Panc1 (cell line): ENCODE measurements around the gene ACOT8.

ENCODE experiments used
- CTCF ChIP-seq: fragments of 450-650 bp; IDR thresholded peaks from 2 replicates; pipeline ENCODE4 v1.5.1; 2017; ENCODE audit warnings: mild to moderate bottlenecking
- POLR2AphosphoS5 ChIP-seq: IDR thresholded peaks from 2 replicates; pipeline ENCODE4 v1.6.1; 2012; ENCODE audit warnings: mild to moderate bottlenecking, low read depth, low read length, moderate library complexity
- REST ChIP-seq, 2 experiments: IDR thresholded peaks; 2 replicates each; pipeline ENCODE4 v1.6.1; 2011 to 2012; ENCODE audit warnings: low read depth in 2 of 2, control low read depth in 1 of 2, low read length in 1 of 2, mild to moderate bottlenecking in 1 of 2, moderate library complexity in 1 of 2; ENCODE audit not compliant: insufficient read depth in 1 of 2
- SIN3A ChIP-seq: IDR thresholded peaks from 2 replicates; pipeline ENCODE4 v1.6.1; 2012; ENCODE audit warnings: low read depth, mild to moderate bottlenecking, low read length, moderate library complexity, borderline replicate concordance; ENCODE audit not compliant: insufficient read depth

GRCh38 chr20:45887346-45887715 lies 30.1 kb upstream of the ACOT8 start, which contains the start of gene SPATA25:
- TF ChIP-seq CTCF, result no peak
- TF ChIP-seq POLR2AphosphoS5, result no peak
- TF ChIP-seq REST (IDR thresholded peaks at IDR 0.05; ENCODE audit: insufficient read depth in 1 of 2, low read depth in 2 of 2, low read length in 1 of 2), result no peak
- no peak for TF ChIP-seq SIN3A
